ENCODE measurements around the gene ZNF714. TPM values are rescaled to one million over a fixed set of nuclear protein-coding genes. Genes with fewer than 3 reads are reported as not detected.
A peak's percentile ranks its signal among the peaks of the same experiment; 100 is the strongest.

The ZNF714 gene
- total RNA-seq, result 17.0 TPM

DNA sequence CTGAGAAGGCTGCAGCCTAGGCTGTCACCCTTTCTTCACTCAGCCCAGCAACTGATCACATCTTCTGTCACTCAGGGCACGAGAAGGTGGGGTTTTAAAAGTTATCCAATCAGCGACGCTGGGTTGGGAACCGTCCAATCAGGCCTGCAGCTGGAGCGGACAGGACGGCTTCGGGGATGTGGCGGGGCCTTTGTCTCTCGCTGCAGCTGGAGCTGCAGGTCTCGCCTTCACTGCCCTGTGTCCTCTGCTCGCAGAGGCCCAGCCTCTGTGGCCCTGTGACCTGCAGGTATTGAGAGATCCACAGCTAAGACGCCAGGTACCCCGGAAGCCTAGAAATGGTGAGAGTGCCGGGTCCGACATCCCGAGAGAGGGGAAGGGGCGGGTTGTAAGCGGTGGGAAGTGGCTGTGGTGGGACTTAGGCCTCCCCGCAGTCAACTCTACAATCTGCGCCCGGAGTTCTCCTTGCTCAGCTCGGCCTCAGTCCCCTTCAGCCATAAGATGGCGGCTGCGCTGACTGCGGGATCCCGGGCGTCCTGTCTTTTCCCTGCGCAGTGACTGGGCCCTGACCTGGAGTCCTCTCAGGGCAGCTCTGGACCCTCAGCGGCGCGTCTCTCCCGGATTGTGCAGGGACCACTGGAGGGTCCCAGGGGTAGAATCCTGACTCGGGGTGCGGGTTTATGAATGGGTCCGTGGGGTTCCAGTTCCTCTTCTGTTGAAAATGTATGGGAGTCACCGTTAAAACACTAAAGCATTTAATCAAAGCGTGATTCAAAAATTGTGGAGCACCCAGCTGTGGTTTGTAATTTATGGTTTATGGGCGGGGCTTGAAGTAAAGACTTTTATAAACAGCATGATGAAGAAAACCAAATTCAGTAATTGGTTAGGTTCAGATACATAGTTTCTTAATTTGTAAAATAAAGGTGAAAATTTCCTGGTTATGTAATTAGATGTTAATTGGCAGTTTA lies at the start of gene ZNF714:
ZNF714 (plus strand) TSS at position 193 of the 965 bp plus-strand sequence. CDS start 16,066 bp downstream, outside the sequence.
- peak; percentile 93 for DNase-seq (ENCODE audit: low spot score)

DNA sequence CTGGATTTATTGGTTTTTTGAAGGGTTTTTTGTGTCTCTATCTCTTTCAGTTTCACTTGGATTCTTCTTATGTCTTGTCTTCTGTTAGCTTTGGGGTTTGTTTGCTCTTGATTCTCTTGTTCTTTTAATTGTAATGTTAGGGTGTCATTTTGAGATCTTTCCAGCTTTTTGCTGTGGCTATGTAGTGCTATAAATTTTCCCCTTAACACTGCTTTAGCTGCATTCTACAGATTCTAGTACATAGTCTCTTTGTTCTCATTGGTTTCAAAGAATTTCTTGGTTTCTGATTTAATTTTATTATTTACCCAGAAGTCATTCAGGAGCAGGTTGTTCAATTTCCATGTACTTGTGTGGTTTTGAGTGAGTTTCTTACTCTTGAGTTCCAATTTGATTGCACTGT lies 37.0 kb upstream of the ZNF714 start:
- no peak for DNase-seq (ENCODE audit: low spot score)

DNA sequence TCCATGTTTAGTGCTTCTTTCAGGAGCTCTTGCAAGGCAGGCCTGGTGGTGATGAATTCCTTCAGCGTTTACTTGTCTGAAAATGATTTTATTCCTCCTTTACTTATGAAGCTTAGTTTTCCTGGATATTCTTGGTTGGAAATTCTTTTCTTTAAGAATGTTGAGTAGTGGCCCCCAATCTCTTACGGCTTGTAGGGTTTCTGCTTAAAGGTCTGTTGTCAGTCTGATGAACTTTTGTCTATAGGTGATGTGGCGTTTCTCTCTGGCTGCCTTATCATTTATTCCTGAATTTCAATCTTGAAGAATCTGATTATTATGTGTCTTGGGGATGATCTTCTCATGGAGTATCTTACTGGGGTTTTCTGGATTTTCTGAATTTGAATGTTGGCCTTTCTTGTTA lies 35.5 kb upstream of the ZNF714 start:
- no peak for DNase-seq (ENCODE audit: low spot score)

DNA sequence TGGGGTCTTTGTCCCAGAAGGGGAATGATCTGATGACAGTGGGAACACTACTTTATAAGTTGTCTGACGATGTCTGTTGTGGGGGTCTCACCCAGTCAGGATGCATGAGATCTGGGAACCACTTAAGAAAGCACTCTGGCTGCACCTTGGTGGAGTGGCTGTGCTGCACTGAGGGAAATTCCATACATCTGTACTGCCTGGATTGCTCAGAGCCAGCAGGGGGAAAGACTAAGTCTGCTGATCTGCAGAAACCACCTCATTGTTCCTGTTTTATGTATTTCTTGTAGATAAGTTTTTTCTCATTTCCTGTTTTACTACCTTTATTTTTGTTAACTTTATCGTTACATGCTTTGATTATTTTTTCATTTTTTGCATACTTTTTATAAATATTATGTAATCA lies 34.3 kb upstream of the ZNF714 start:
- no peak for DNase-seq (ENCODE audit: low spot score)

DNA sequence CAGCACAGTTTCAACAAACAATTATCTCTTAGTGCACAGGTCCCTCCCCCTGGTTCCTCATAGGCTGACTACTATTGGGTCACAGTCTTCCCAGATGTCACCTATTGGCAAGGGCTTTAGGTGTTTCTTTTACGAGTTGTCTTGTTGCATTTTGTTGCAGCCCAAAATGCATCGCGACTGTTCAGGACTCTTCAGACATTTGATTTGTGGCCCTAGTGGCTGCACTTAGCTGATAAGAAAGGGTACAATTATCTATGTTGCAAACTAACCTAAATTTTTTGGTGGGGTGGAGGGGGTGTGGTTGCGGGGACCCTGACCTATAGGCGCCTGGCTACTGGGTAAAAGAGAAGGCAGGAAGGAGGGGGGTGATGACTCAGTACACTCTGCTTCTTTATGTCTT lies 29.1 kb upstream of the ZNF714 start:
- no peak for DNase-seq (ENCODE audit: low spot score)

DNA sequence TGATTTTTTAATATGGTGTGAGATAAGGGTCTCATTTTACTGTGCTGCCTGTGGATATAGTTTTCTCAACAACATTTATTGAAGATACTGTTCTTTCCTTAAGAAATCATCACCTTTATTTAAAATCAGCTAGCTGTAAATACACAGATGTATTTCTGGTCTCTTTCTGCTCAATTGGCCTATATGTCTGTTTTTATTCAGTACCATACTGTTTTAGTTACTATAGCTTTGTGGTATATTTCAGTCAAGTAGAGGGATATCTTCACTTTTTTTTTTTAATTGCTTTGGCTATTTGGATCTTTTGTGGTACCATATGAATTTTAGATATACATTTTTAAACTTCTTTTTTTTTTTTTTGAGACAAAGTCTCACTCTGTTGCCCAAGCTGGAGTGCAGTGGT lies 16.7 kb upstream of the ZNF714 start:
- no peak for DNase-seq (ENCODE audit: low spot score)

DNA sequence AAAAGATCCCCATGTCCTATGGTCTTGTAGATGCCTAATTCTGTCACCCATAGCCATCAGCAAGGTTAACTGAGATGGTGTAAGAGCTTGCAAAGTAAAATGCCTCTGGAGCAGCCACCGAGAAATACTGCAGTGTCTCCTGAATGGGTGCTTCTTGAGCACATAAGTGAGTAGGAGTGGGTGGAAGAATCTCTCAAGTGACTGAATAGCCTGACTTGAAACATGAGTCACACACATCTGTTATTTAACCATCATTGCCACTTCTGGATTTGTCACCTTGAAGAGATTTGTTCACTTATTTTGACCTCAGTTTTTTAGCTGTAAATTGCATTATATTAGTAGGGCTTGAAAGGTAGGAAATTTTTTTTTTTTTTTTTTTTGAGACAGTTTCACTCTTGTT lies 2.3 kb downstream of the ZNF714 start:
- no peak for DNase-seq (ENCODE audit: low spot score)

DNA sequence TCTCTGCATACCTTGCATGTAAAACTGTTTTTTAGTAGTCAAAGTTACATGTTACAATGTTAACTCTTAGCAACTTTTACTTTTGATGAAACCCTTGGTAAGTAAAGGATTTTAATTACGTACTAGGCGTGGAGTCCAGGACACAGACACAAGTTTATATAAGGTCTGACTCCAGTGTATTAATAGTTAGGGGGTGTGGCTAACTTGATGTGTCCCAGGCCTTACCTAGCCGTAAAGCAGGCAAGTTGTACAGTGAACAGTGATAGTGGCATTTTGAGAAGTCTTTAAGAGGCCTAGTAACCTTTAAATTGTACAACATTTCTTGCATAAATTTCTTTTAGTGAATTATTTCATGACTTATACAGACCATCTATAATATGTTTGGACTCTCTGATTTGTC lies 5.9 kb downstream of the ZNF714 start:
- DNase-seq (ENCODE audit: low spot score), result no peak

DNA sequence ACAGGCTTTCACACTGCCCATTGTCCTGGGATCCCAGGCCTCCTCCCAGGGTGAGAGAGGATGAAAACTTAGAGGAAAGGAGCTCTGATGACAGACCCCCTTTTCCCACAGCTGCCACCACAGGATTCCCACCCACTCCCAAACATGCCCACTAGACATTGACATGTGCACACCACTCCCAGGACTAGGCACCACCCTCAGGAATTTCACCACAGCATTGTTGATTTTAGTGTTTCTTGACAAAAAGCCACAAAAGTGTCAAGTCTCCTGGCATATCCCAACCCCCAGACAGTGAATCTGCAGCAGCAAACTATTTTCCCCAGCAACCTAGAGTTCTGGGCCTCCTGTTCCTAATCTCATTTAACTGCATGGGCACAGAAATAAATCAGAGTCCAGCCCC lies 10.1 kb downstream of the ZNF714 start:
- no peak for DNase-seq (ENCODE audit: low spot score)

DNA sequence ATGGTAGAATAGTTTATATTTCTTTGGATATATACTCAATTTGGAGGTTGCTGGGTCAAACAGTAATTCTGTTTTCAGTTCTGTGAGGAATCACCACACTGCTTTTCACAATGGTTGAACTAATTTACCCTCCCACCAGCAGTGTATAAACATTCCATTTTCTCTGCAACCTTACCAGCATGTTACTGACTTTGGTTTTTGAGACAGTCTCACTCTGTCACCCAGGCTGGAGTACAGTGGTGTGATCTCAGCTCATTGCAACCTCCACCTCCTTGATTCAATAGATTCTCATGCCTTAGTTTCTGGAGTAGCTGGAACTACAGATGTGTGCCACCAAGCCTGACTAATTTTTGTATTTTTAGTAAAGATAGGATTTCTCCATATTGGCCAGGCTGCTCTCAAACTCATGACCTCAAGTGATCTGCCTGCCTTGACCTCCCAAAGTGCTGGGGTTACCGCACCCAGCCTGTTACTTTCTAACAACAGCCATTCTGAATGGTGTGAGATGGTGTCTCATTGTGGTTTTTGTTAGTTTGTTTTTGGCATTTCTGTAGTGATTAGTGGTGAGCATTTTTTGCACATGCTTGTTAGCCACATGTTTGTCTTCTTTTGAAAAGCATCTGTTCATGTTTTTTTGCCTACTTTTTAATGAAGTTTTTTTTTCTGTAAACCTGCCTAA lies 12.5 kb downstream of the ZNF714 start:
- DNase-seq (ENCODE audit: low spot score), result no peak

DNA sequence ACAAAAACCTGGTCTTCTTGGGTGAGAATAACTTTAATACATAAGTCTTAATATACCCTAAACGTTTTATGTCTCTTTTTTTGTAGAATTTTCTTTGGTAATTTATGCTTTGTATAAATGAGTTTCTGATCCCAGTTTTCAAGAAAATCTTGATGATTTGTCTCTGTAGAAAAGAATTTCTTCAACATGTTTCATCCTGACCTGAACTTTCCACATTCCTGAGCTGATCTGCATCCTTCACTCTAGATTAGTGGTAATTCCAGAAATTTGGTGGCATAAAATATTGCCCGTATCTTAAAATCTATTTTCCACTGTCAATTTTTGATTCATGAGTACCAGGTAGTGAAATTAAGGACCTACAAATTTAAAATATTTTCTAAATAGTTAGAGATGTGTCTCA lies 16.3 kb downstream of the ZNF714 start:
- DNase-seq (ENCODE audit: low spot score), result no peak

DNA sequence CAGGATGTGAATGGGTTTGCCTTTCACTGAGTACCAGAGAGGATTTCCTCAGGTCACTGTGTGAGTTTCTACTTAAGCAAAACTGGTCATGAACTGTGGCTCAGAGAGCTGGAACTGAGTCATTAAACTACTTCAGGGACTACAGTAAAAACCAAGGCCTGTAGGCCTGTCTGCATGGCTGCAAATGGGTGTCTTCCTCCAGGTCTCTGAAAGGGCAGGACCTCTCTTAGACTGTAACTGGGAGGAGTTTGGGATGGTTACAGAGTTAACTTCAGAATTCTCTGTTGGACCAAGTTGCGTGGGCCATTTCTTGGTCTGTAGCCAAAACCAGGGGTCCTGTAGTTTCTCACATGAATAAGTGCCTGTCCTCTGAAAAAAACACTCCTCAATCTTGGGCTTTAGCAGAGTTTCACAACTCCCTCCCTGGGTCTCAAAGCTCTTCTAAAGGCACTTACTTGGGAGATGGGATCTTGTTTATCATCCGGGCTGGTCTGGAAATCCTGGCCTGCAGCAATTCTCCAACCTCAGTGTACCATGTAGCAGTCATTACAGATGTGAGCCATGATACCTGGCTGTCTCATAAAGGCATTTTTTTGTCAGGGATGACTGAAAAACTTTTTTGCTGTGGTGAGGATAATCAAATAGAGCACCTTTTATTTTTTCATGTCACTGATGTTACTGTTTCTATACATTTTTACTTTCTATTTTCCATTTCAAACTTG lies 19.7 kb downstream of the ZNF714 start:
- DNase-seq (ENCODE audit: low spot score), result no peak

DNA sequence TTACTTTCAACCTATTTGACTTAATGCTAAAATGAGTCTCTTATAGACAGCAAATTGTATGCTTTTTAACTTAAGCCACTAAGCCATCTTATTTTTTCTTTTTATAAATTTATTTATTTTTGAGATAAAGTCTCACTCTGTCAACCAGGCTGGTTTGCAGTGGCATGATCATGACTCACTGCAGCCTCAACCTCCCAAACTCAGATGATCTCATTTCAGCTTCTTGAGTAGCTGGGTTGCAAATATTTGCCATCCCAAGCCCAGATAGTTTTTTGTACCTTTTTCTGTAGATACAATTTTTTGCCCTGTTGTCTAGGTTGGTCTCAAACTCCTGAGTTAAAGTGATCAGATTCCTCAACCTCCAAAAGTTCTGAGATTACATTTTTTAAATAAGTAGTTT lies 27.1 kb downstream of the ZNF714 start:
- no peak for DNase-seq (ENCODE audit: low spot score)

DNA sequence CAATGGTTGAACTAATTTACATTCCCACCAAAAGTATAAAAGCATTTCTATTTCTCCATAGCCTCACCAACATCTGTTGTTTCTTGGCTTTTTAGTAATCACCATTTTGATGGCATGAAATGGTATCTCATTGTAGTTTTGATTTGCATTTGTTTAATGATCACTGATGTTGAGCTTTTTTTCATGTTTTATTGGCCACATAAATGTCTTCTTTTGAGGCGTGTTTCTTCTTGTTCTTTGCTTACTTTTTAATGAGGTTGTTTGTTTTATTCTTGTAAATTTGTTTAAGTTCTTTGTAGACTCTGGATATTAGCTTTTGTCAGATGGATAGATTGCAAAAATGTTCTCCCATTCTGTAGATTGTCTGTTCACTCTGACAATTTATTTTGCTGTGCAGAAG lies 28.2 kb downstream of the ZNF714 start:
- DNase-seq (ENCODE audit: low spot score), result no peak

DNA sequence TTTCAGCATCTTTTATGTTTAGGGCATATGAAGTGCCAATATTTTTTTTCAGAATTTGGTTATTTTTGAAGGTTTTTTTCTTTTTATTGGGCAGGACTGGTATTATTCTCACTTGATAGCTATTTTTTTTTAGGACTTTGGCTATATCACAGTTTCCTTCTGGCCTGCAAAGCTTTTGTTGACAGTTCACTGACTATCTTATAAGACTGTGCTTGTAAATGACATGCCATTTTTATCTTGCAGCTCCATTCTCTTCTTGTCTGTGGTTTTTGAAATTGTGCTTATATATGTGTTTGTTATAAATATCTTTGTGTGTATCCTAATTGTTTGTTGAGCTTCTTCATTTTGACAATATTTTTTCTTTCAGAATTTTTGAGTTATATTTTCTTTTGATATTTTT lies 33.4 kb downstream of the ZNF714 start:
- DNase-seq (ENCODE audit: low spot score), result no peak

DNA sequence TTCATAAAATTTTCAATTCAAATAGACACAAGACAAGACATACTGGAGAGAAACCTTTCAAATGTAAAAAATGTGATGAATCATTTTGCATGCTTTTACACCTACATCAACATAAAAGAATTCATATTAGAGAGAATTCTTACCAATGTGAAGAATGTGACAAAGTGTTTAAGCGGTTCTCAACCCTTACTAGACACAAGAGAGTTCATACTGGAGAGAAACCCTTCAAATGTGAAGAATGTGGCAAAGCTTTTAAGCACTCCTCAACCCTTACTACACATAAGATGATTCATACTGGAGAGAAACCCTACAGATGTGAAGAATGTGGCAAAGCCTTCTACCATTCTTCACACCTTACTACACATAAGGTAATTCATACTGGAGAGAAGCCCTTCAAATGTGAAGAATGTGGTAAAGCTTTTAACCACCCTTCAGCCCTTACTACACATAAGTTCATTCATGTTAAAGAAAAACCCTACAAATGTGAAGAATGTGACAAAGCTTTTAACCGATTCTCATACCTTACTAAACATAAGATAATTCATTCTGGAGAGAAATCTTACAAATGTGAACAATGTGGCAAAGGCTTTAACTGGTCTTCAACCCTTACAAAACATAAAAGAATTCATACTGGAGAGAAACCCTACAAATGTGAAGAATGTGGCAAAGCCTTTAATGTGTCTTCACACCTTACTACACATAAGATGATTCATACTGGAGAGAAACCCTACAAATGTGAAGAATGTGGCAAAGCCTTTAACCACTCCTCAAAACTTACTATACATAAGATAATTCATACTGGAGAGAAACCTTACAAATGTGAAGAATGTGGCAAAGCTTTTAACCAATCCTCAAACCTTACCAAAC lies 35.3 kb downstream of the ZNF714 start:
- no peak for DNase-seq (ENCODE audit: low spot score)

DNA sequence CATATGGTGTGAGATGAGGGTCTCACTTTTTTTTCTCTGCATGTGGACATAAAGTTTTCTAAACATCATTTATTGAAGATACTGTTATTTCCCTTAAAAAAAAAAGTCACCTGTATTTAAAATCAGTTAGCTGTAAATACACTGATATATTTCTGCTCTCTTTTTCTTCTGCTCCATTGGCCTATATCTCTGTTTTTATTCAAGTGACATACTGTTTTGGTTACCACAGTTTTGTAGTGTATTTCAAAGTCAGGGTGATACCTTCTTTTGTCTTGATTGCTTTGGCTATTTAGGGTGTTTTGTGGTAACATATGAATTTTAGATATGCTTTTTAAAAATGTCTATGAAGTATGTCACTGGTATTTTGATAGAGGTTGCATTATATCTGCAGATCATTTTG lies 44.1 kb downstream of the ZNF714 start:
- no peak for DNase-seq (ENCODE audit: low spot score)

DNA sequence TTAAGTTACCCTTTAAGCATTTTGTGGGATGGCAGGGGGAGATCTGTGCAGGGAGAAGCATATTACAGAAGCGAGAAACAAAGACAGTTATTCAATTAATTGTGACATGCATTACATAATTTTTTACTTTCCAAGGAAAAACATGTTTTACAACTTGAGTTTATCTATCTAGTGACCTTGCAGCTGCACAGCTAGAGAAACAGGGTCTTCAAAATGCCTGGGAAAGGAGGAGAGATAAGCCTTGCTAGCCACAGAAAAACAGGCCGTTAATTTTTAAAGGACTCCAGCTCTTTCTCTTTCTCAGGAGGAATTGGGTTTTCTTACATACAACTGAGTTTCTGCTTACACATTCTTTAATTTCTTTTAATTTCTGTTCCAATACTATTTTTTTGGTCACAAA lies 45.0 kb downstream of the ZNF714 start:
- no peak for DNase-seq (ENCODE audit: low spot score)

DNA sequence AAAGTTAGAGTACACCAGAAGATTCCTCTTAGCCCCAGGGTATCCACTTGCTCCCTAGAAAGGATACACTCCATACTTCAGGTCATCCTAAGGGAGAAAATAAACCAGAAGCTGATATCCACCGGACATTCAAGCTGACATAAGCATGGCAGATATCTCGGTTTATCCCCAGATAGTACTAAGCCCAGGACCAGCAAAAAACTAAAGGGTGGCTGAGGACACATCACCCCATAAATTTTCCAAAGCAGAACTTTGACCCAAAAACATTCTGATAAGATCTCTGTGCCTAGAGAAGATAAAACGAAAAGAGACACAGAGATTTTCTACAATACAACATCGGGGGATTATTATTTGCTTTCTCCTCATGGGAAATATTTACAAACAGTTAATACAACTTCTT lies 45.9 kb downstream of the ZNF714 start:
- no peak for DNase-seq (ENCODE audit: low spot score)

DNA sequence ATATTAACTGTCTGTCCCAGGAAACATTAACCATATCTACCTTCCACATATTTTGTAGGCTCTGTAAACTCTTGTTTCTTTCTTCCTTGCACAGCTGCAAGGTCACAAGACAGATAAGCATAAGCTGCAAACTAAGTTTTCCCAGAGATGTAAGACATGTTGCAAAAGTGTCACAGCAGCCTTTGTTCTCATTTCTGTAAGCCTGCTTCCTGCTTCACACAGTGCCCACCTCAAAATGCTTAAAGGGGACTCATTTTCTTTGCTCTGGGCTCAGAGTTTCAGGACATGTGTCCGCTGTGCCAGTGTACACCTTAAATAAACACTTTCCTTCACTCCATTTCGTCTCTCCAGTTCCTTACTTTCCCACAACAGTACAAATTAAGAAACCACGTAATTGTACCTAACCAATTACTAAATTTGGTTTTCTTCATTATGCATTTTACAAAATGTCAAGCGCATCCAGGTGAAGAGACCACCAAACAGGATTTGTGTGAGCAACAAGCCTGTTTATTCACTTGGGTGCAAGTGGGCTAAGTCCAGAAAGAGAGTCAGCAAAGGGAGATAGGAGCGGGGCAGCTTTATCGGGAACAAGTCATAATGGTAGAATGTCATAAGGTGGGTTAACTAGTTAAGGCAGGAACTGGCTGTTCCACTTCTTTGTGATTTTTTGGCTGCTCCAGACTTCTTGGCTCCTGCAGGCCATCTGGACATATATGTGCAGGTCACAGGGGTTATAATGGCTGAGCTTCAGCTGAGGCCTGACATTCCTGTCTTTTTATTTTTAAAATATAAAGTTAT lies 47.1 kb downstream of the ZNF714 start:
- DNase-seq (ENCODE audit: low spot score), result no peak

Measured in ureter (tissue), 1 donor.